ENCODE measurements around the gene IMMP2L.

Gene IMMP2L

GRCh38 chr7:111147708-111148533 is 414.4 kb downstream of the IMMP2L start:
- DNase-seq (ENCODE audit: low read depth), result no peak

- DNase-seq (ENCODE audit: low read depth), result no peak
Measured at GRCh38 chr7:111146136-111146535, 416.2 kb downstream of the IMMP2L start.

GRCh38 chr7:111145472-111145871 is 416.8 kb downstream of the IMMP2L start:
- no peak for DNase-seq (ENCODE audit: low read depth)

- DNase-seq (ENCODE audit: low read depth), result no peak
Measured at GRCh38 chr7:111140091-111140865, 422.0 kb downstream of the IMMP2L start.

- DNase-seq (ENCODE audit: low read depth), result no peak
Measured at GRCh38 chr7:111138586-111138985, 423.7 kb downstream of the IMMP2L start.

- DNase-seq (ENCODE audit: low read depth), result peak; percentile 27
Measured at GRCh38 chr7:111138193-111138569, 424.1 kb downstream of the IMMP2L start.

- no peak for DNase-seq (ENCODE audit: low read depth)
Measured at GRCh38 chr7:111137296-111138192, 424.7 kb downstream of the IMMP2L start.

GRCh38 chr7:111132833-111133232 is 429.5 kb downstream of the IMMP2L start:
- DNase-seq (ENCODE audit: low read depth), result no peak

GRCh38 chr7:111129435-111129834 is 432.9 kb downstream of the IMMP2L start:
- no peak for DNase-seq (ENCODE audit: low read depth)

GRCh38 chr7:111126987-111127386 is 435.3 kb downstream of the IMMP2L start:
- DNase-seq (ENCODE audit: low read depth), result no peak

- no peak for DNase-seq (ENCODE audit: low read depth)
Measured at GRCh38 chr7:111115966-111116365, 446.3 kb downstream of the IMMP2L start.

- DNase-seq (ENCODE audit: low read depth), result no peak
Measured at GRCh38 chr7:111113263-111114017, 448.9 kb downstream of the IMMP2L start.

- DNase-seq (ENCODE audit: low read depth), result no peak
Measured at GRCh38 chr7:111112439-111112838, 449.9 kb downstream of the IMMP2L start.

- no peak for DNase-seq (ENCODE audit: low read depth)
Measured at GRCh38 chr7:111108496-111108895, 453.8 kb downstream of the IMMP2L start.

- no peak for DNase-seq (ENCODE audit: low read depth)
Measured at GRCh38 chr7:111108000-111108399, 454.3 kb downstream of the IMMP2L start.

GRCh38 chr7:111107579-111107978 is 454.7 kb downstream of the IMMP2L start:
- no peak for DNase-seq (ENCODE audit: low read depth)

- no peak for DNase-seq (ENCODE audit: low read depth)
Measured at GRCh38 chr7:111105269-111105668, 457.0 kb downstream of the IMMP2L start.

- DNase-seq (ENCODE audit: low read depth), result no peak
Measured at GRCh38 chr7:111104710-111105109, 457.6 kb downstream of the IMMP2L start.

- DNase-seq (ENCODE audit: low read depth), result no peak
Measured at GRCh38 chr7:111103678-111104274, 458.5 kb downstream of the IMMP2L start.

- DNase-seq (ENCODE audit: low read depth), result no peak
Measured at GRCh38 chr7:111103136-111103535, 459.2 kb downstream of the IMMP2L start.

Data from stimulated activated CD8-positive, alpha-beta memory T cell treated with anti-CD3 and anti-CD28 coated beads, Interleukin-12 subunit alpha, Interleukin-12 subunit beta, amount 100 ng/mL, for 4 hours (primary cell).